HG02852 (cell line): ENCODE data around the gene ABHD12B.
"Not testable (repeated sequence)": the region's sequence is repeated elsewhere in the genome, so short reads cannot be mapped to it uniquely, and the experiment has no call there.

ENCODE experiments used
- ATAC-seq: cut with Tn5 transposase; IDR thresholded peaks from one replicate; pipeline ENCODE4 v1.9.1; 2021; ENCODE audit warnings: mild to moderate bottlenecking, moderate library complexity; ENCODE audit not compliant: unreplicated experiment

Gene ABHD12B

GRCh38 chr14:50932156-50932555 lies 60.3 kb downstream of the ABHD12B start:
- no peak for ATAC-seq

- no peak for ATAC-seq
Measured at GRCh38 chr14:50932592-50933495, 61.0 kb downstream of the ABHD12B start.

- no peak for ATAC-seq
Measured at GRCh38 chr14:50935126-50936015, 63.5 kb downstream of the ABHD12B start.

- no peak for ATAC-seq
Measured at GRCh38 chr14:50936016-50936340, 64.1 kb downstream of the ABHD12B start.

- no peak for ATAC-seq
Measured at GRCh38 chr14:50936882-50937281, 65.0 kb downstream of the ABHD12B start.

- ATAC-seq: no peak
Measured at GRCh38 chr14:50937325-50937724, 65.5 kb downstream of the ABHD12B start.

- no peak for ATAC-seq
Measured at GRCh38 chr14:50937800-50938199, 65.9 kb downstream of the ABHD12B start.

- ATAC-seq: no peak
Measured at GRCh38 chr14:50941151-50941550, 69.3 kb downstream of the ABHD12B start.

- ATAC-seq: not testable (repeated sequence)
Measured at GRCh38 chr14:50941638-50942037, 69.8 kb downstream of the ABHD12B start.

GRCh38 chr14:50943261-50943942 lies 71.5 kb downstream of the ABHD12B start:
- ATAC-seq: no peak

- ATAC-seq: no peak
Measured at GRCh38 chr14:50943943-50944646, 72.2 kb downstream of the ABHD12B start, which contains the start of gene PYGL. PYGL (minus strand) TSS chr14:50944483; CDS start chr14:50944403, 80 bp downstream.

- no peak for ATAC-seq
Measured at GRCh38 chr14:50944647-50945413, 73.0 kb downstream of the ABHD12B start.

- ATAC-seq: no peak
Measured at GRCh38 chr14:50946234-50946935, 74.5 kb downstream of the ABHD12B start.

GRCh38 chr14:50947446-50947845 lies 75.6 kb downstream of the ABHD12B start:
- ATAC-seq: no peak

GRCh38 chr14:50948205-50948604 lies 76.4 kb downstream of the ABHD12B start:
- ATAC-seq: no peak

GRCh38 chr14:50951032-50951431 lies 79.2 kb downstream of the ABHD12B start:
- no peak for ATAC-seq

- no peak for ATAC-seq
Measured at GRCh38 chr14:50953502-50953901, 81.6 kb downstream of the ABHD12B start.
